HEK293T (cell line): ENCODE measurements around the gene CHMP4B.

Experiments used
- CTCF ChIA-PET: fragments of 350-600 bp; formaldehyde crosslinking; extraction: SDS; loops from one replicate; lab custom pipeline; 2021; ENCODE audit warnings: antibody characterized with exemption, inconsistent platforms; lab: Yijun Ruan, JAX
- POLR2A ChIA-PET: fragments of 350-600 bp; formaldehyde crosslinking; extraction: SDS; loops from one replicate; lab custom pipeline; 2020; ENCODE audit warnings: antibody characterized with exemption, inconsistent platforms; lab: Yijun Ruan, JAX
- DNase-seq: peaks from one replicate; pipeline ENCODE4 v3.0.0; 2012; ENCODE audit warnings: mixed read lengths; ENCODE audit errors: extremely low spot score
- ARNT ChIP-seq: fragments of 450-650 bp; IDR thresholded peaks from 2 replicates; pipeline ENCODE4 v1.6.1; 2017; ENCODE audit warnings: mild to moderate bottlenecking
- BHLHE40 ChIP-seq: fragments of 450-650 bp; IDR thresholded peaks from 2 replicates; pipeline ENCODE4 v1.6.1; 2016; ENCODE audit warnings: mild to moderate bottlenecking, moderate library complexity, borderline replicate concordance
- CTBP1 ChIP-seq: fragments of 450-650 bp; IDR thresholded peaks from 2 replicates; pipeline ENCODE4 v1.6.1; 2016; ENCODE audit warnings: borderline replicate concordance
- ELF4 ChIP-seq: fragments of 450-650 bp; IDR thresholded peaks from 2 replicates; pipeline ENCODE4 v1.6.1; 2017; ENCODE audit warnings: antibody characterized with exemption
- FOXA1 ChIP-seq: fragments of 450-650 bp; IDR thresholded peaks from 2 replicates; pipeline ENCODE4 v1.6.1; 2016; ENCODE audit warnings: mild to moderate bottlenecking
- FOXK2 ChIP-seq: fragments of 450-650 bp; IDR thresholded peaks from 2 replicates; pipeline ENCODE4 v1.6.1; 2016; ENCODE audit warnings: mild to moderate bottlenecking
- FOXM1 ChIP-seq: fragments of 450-650 bp; IDR thresholded peaks from 2 replicates; pipeline ENCODE4 v1.6.1; 2017; ENCODE audit warnings: mild to moderate bottlenecking, borderline replicate concordance
- HDGF ChIP-seq: fragments of 450-650 bp; IDR thresholded peaks from 2 replicates; pipeline ENCODE4 v1.6.1; 2017; ENCODE audit warnings: antibody characterized with exemption, borderline replicate concordance
- L3MBTL2 ChIP-seq: fragments of 450-650 bp; conservative IDR thresholded peaks from 2 replicates; pipeline ENCODE4 v1.6.1; 2016; ENCODE audit warnings: mild to moderate bottlenecking
- LEF1 ChIP-seq: fragments of 450-650 bp; IDR thresholded peaks from 2 replicates; pipeline ENCODE4 v1.6.1; 2017; ENCODE audit warnings: mild to moderate bottlenecking, borderline replicate concordance
- NFRKB ChIP-seq: fragments of 450-650 bp; IDR thresholded peaks from 2 replicates; pipeline ENCODE4 v1.6.1; 2016; ENCODE audit warnings: mild to moderate bottlenecking, moderate library complexity
- SP1 ChIP-seq: fragments of 450-650 bp; IDR thresholded peaks from 2 replicates; pipeline ENCODE4 v1.6.1; 2017
- SUZ12 ChIP-seq: fragments of 450-650 bp; IDR thresholded peaks from 2 replicates; pipeline ENCODE4 v1.6.1; 2016; ENCODE audit warnings: mild to moderate bottlenecking
- TARDBP ChIP-seq: fragments of 450-650 bp; IDR thresholded peaks from 2 replicates; pipeline ENCODE4 v1.6.1; 2016
- ZNF384 ChIP-seq: fragments of 450-650 bp; IDR thresholded peaks from 2 replicates; pipeline ENCODE4 v1.6.1; 2016
- TF ChIP-seq, protein P1 (sequence below): fragments of 450-650 bp; IDR thresholded peaks from 2 replicates; pipeline ENCODE4 v1.6.1; 2016

Gene CHMP4B

GRCh38 chr20:33847006-33847405, 35.9 kb downstream of the CHMP4B start:
- POLR2A ChIA-PET = no interaction called here
- TF ChIP-seq CTBP1 = no peak
- no peak for TF ChIP-seq ELF4
- DNase-seq = no peak
- CTCF ChIA-PET = interaction anchor here (1.1 kb wide), 1 partner anchor 16 kb away, joined by 3 read pairs; no protein-coding TSS in a partner anchor

- POLR2A ChIA-PET = interaction anchor here (0.8 kb wide), 1 partner anchor 9 kb away, joined by 3 read pairs; no protein-coding TSS in a partner anchor
- TF ChIP-seq SP1 (no peak), L3MBTL2 (no peak), TARDBP (no peak), NFRKB (no peak)
- TF ChIP-seq, protein P1, sequence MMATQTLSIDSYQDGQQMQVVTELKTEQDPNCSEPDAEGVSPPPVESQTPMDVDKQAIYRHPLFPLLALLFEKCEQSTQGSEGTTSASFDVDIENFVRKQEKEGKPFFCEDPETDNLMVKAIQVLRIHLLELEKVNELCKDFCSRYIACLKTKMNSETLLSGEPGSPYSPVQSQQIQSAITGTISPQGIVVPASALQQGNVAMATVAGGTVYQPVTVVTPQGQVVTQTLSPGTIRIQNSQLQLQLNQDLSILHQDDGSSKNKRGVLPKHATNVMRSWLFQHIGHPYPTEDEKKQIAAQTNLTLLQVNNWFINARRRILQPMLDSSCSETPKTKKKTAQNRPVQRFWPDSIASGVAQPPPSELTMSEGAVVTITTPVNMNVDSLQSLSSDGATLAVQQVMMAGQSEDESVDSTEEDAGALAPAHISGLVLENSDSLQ = no peak
- CTCF ChIA-PET = interaction anchor here (0.9 kb wide), 2 partner anchors 14 to 56 kb away, joined by 3 to 4 read pairs; no protein-coding TSS in a partner anchor
- no peak for DNase-seq
Observed at GRCh38 chr20:33848391-33848790, 37.2 kb downstream of the CHMP4B start.

- ChIA-PET CTCF (interaction anchor here (0.5 kb wide), 1 partner anchor 8 kb away, joined by 3 read pairs; no protein-coding TSS in a partner anchor), POLR2A (no interaction called here)
- DNase-seq = no peak
- no peak for TF ChIP-seq FOXM1
- no peak for TF ChIP-seq ZNF384
- no peak for TF ChIP-seq ELF4
- no peak for TF ChIP-seq L3MBTL2
- TF ChIP-seq ARNT = no peak
- no peak for TF ChIP-seq SP1
- TF ChIP-seq, protein P1 = no peak
- TF ChIP-seq FOXK2 = no peak
- TF ChIP-seq FOXA1 = no peak
- TF ChIP-seq CTBP1 = no peak
- no peak for TF ChIP-seq SUZ12
- no peak for TF ChIP-seq TARDBP
- no peak for TF ChIP-seq NFRKB
- TF ChIP-seq BHLHE40 = no peak
- no peak for TF ChIP-seq LEF1
- TF ChIP-seq HDGF = no peak
Observed at GRCh38 chr20:33850159-33850558, 39.0 kb downstream of the CHMP4B start.

DNA sequence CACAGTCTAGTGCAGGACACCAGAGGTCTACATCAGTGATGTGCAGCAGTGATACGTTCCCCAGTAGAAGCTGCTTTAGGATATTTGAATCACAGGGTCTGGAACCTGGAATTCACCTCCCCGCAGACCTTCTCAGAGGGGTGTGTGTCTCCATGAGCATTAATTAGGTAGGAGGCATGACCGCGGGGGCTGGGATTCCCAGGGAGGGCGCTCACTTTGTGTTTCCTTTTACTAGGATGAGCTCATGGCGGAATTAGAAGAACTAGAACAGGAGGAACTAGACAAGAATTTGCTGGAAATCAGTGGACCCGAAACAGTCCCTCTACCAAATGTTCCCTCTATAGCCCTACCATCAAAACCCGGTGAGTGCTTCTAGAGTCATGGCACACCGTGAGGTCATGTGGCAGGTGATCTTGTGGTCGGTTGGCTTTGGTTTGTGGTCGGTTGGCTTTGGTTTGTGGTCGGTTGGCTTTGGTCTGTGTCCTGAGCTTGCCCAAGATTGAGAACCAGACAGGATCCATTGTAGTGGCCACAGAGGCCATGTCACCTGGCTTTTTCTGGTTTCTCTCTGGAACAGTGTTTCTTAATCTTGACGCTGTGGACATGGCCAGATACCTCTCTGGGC, 40.8 kb downstream of the CHMP4B start:
- ChIA-PET POLR2A (interaction anchor here (0.8 kb wide), 1 partner anchor 218 kb away, joined by 3 read pairs; no protein-coding TSS in a partner anchor), CTCF (interaction anchor here (1.1 kb wide), 1 partner anchor 120 kb away, joined by 3 read pairs; no protein-coding TSS in a partner anchor)
- TF ChIP-seq, protein P1 = no peak
- no peak for TF ChIP-seq CTBP1
- TF ChIP-seq HDGF = no peak
- no peak for TF ChIP-seq ARNT
- TF ChIP-seq TARDBP = no peak
- no peak for TF ChIP-seq FOXK2
- TF ChIP-seq NFRKB = no peak
- TF ChIP-seq BHLHE40 = no peak
- DNase-seq = no peak

- CTCF ChIA-PET = interaction anchor here (1.1 kb wide), 1 partner anchor 120 kb away, joined by 3 read pairs; no protein-coding TSS in a partner anchor
- DNase-seq = no peak
- TF ChIP-seq SUZ12 = no peak
- TF ChIP-seq SP1 = no peak
- no peak for TF ChIP-seq FOXK2
- TF ChIP-seq ELF4 = no peak
- TF ChIP-seq LEF1 = no peak
- TF ChIP-seq FOXM1 = no peak
- no peak for TF ChIP-seq TARDBP
- no peak for TF ChIP-seq BHLHE40
- TF ChIP-seq HDGF = no peak
- no peak for TF ChIP-seq L3MBTL2
- TF ChIP-seq ZNF384 = no peak
- TF ChIP-seq ARNT = no peak
- TF ChIP-seq, protein P1 = no peak
- no peak for TF ChIP-seq NFRKB
- TF ChIP-seq FOXA1 = no peak
- POLR2A ChIA-PET = interaction anchor here (0.8 kb wide), 1 partner anchor 217 kb away, joined by 3 read pairs; no protein-coding TSS in a partner anchor
Observed at GRCh38 chr20:33852626-33853506, 41.7 kb downstream of the CHMP4B start.
